Right lobe of liver (tissue), 6 donors: ENCODE measurements around the gene COX4I1. TPM values are rescaled to one million over a fixed set of nuclear protein-coding genes. Genes with fewer than 3 reads are reported as not detected.

Experiments used
- ATAC-seq, 4 donors: fragments of 200-7000 bp; cut with Tn5 transposase; one replicate each; pipeline ENCODE4 v1.9.1; 2020; ENCODE audit warnings: mild to moderate bottlenecking in 4 of 4, moderate library complexity in 4 of 4
- DNase-seq, 3 donors: peaks; one replicate each; pipeline ENCODE4 v3.0.0-alpha.2; 2020
- H3K27ac ChIP-seq, 3 donors: fragments of 200-600 bp; one replicate each; pipeline ENCODE4 v1.8.0; 2022
- H3K27me3 ChIP-seq, 2 donors: fragments of 200-600 bp; one replicate each; pipeline ENCODE4 v1.8.0; 2022
- H3K36me3 ChIP-seq, 4 donors: fragments of 200-600 bp; sonication (generic) in 1 of 4; one replicate each; pipeline versions ENCODE4 v1.5.1 to v1.8.0; 2017 to 2022; ENCODE audit warnings: control low read depth in 1 of 4
- H3K4me1 ChIP-seq, 4 donors: fragments of 200-600 bp; sonication (generic) in 1 of 4; one replicate each; pipeline versions ENCODE4 v1.5.1 to v1.8.0; 2017 to 2022; ENCODE audit warnings: control low read depth in 1 of 4
- H3K4me3 ChIP-seq, 3 donors: fragments of 200-600 bp; one replicate each; pipeline ENCODE4 v1.8.0; 2022
- H3K9me3 ChIP-seq, 4 donors: fragments of 200-600 bp; sonication (generic) in 1 of 4; one replicate each; pipeline versions ENCODE4 v1.5.1 to v1.8.0; 2017 to 2022; ENCODE audit warnings: control low read depth in 1 of 4
- POLR2A ChIP-seq: fragments of 450-650 bp; IDR thresholded peaks from one replicate; pipeline ENCODE4 v1.6.1; 2017; ENCODE audit warnings: antibody characterized with exemption, mild to moderate bottlenecking
- WGBS: methylation state at CpG from one replicate; pipeline ENCODE4 v1.1.6; 2018; ENCODE audit warnings: low coverage, low lambda C conversion rate; ENCODE audit not compliant: insufficient coverage; ENCODE audit errors: missing lambda C conversion rate; 5-methylcytosine and 5-hydroxymethylcytosine counted together
- intact Hi-C, 2 donors: fragments of 100-400 bp; cut with DNase I; formaldehyde crosslinking; loops; one replicate each; pipeline versions ENCODE4 v1.11.2 to v1.14.1; 2022
- total RNA-seq, 6 experiments: library from RNA; depleted of rRNA in 2 of 6; stranded (reverse); fragments of >200 nt in 2 of 6; fragmentation: NEBNext Ultra II Directional in 3 of 6; extraction: Animal tissue kit (Norgen Biotek cat#: 25700) in 3 of 6; gene quantifications; one replicate each; pipeline versions ENCODE4 v1.1.0 to v1.2.4, GENCODE V29; 2016 to 2023
- TF ChIP-seq, protein P1 (sequence below), 4 donors: fragments of 200-600 bp in 3 of 4; fragments of 450-650 bp in 1 of 4; IDR thresholded peaks; one replicate each; pipeline versions ENCODE4 v1.5.1 to v1.8.0; 2016 to 2022; ENCODE audit warnings: antibody characterized with exemption in 4 of 4, mild to moderate bottlenecking in 2 of 4
- donor health status: DM: no; HTN: yes; CAD: no.
- donor health status: DM: no; HTN: no; CAD: no.
- donor health status: DM: no; HTN: no; CAD: no.
- donor health status: DM: no; HTN: yes; CAD: no.
- donor health status: DM: no; HTN: yes; CAD: no.

Gene COX4I1
- total RNA-seq, 6 experiments from 2014 or later: 247 to 417 (median 303) TPM

- H3K9me3 ChIP-seq: no peaks in the 10 kb centered on the region
- 63% methylated on average over 5 of the region's 7 CpGs for WGBS
- no peak overlapping the region for H3K4me3 ChIP-seq
- intact Hi-C loops: no loop called here
- peaks cover 0 to 13% (median 0%) of the 10 kb centered on the region in 4 donors for H3K4me1 ChIP-seq
- no peak overlapping the region for H3K27ac ChIP-seq
- TF ChIP-seq POLR2A: no peak
- TF ChIP-seq, protein P1, sequence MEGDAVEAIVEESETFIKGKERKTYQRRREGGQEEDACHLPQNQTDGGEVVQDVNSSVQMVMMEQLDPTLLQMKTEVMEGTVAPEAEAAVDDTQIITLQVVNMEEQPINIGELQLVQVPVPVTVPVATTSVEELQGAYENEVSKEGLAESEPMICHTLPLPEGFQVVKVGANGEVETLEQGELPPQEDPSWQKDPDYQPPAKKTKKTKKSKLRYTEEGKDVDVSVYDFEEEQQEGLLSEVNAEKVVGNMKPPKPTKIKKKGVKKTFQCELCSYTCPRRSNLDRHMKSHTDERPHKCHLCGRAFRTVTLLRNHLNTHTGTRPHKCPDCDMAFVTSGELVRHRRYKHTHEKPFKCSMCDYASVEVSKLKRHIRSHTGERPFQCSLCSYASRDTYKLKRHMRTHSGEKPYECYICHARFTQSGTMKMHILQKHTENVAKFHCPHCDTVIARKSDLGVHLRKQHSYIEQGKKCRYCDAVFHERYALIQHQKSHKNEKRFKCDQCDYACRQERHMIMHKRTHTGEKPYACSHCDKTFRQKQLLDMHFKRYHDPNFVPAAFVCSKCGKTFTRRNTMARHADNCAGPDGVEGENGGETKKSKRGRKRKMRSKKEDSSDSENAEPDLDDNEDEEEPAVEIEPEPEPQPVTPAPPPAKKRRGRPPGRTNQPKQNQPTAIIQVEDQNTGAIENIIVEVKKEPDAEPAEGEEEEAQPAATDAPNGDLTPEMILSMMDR (IDR thresholded peaks at IDR 0.05): no peak
- no peak for ATAC-seq
- H3K36me3 ChIP-seq: no peaks in the 10 kb centered on the region
- DNase-seq: no peak
- no peaks in the 10 kb centered on the region for H3K27me3 ChIP-seq
These were observed 45.1 kb upstream of the COX4I1 start for GRCh38 chr16:85754413-85754812.

GRCh38 chr16:85755929-85756768, 43.3 kb upstream of the COX4I1 start:
- Histone ChIP-seq H3K9me3 (no peaks in the 10 kb centered on the region), H3K4me3 (no peak overlapping the region), H3K27me3 (no peaks in the 10 kb centered on the region), H3K4me1 (peaks cover 0 to 4% (median 0%) of the 10 kb centered on the region in 4 donors), H3K27ac (no peak overlapping the region), H3K36me3 (no peaks in the 10 kb centered on the region)
- intact Hi-C loops: no loop called here
- DNase-seq (no peak), ATAC-seq (no peak)
- 69% methylated on average over 14 of the region's 25 CpGs for WGBS
- no peak for TF ChIP-seq POLR2A
- TF ChIP-seq, protein P1 (IDR thresholded peaks at IDR 0.05): no peak

DNA sequence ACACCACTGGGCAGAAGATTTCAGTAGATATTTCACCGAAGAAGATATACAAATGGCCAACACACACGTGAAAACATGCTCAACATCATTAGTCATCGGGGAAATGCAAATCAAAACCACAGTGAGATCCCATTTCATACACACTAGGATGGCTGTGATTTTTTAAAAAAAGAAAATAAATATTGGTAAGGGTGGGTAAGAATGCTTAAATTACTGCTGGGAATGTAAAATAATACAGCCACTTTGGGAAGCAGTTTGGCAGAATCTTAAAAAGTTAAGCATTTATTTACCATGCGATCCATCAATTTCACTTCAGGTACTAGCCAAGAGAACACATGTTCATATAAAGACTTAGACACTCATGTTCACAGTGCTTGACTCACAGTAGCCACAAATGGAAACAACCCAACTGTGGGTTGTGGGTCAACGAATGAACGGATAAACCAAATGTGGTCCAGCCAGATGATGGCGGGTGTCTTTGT, 42.1 kb upstream of the COX4I1 start:
- 74% methylated on average over 7 of the region's 7 CpGs for WGBS
- no peak for DNase-seq
- no peaks in the 10 kb centered on the region for H3K4me1 ChIP-seq
- H3K27ac ChIP-seq: no peak overlapping the region
- H3K36me3 ChIP-seq: no peaks in the 10 kb centered on the region
- TF ChIP-seq, protein P1 (IDR thresholded peaks at IDR 0.05): no peak
- no peak for TF ChIP-seq POLR2A
- no peak overlapping the region for H3K4me3 ChIP-seq
- ATAC-seq: no peak
- H3K9me3 ChIP-seq: no peaks in the 10 kb centered on the region
- H3K27me3 ChIP-seq: no peaks in the 10 kb centered on the region
- intact Hi-C loops: no loop called here

DNA sequence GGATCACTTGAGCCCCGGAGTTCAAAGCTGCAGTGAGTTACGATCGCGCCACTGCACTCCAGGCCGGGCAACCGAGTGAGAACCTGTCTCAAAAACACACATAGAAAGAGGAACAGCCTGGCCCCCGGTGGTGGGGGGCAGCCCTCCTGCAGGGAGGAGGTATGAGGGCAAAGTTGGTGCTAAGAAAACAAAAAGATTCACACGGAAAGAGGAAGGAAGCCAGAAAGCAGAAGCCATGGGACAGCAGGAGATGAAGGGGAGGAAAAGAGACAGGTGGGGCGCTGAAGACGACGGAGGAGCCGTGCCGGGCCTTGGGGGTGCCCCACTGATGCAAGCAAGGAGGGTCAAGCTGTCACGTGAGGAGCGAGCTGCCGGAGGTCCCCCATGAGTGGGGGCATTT, 40.4 kb upstream of the COX4I1 start:
- intact Hi-C loops: no loop called here

More for the DNA sequence above, 40.4 kb upstream of the COX4I1 start:
- TF ChIP-seq POLR2A: no peak
- TF ChIP-seq, protein P1 (IDR thresholded peaks at IDR 0.05): no peak
- ATAC-seq: peak in 3 of 4 donors; percentile 16 to 41 (median 18)
- no peak overlapping the region for H3K4me3 ChIP-seq
- no peaks in the 10 kb centered on the region for H3K36me3 ChIP-seq
- 48% methylated on average over 14 of the region's 16 CpGs for WGBS
- no peaks in the 10 kb centered on the region for H3K27me3 ChIP-seq
- no peak for DNase-seq
- no peak overlapping the region for H3K27ac ChIP-seq
- no peaks in the 10 kb centered on the region for H3K9me3 ChIP-seq
- no peaks in the 10 kb centered on the region for H3K4me1 ChIP-seq
